Kasumi-1 (cell line): Measurements from ENCODE around the gene IL11.
"Not testable (repeated sequence)": the region's sequence is repeated elsewhere in the genome, so short reads cannot be mapped to it uniquely, and the experiment has no call there.

Source experiments
- DNase-seq, 2 experiments: peaks; one replicate each; lab custom pipeline; 2025; lab: John Stamatoyannopoulos, UW

Gene IL11

DNA sequence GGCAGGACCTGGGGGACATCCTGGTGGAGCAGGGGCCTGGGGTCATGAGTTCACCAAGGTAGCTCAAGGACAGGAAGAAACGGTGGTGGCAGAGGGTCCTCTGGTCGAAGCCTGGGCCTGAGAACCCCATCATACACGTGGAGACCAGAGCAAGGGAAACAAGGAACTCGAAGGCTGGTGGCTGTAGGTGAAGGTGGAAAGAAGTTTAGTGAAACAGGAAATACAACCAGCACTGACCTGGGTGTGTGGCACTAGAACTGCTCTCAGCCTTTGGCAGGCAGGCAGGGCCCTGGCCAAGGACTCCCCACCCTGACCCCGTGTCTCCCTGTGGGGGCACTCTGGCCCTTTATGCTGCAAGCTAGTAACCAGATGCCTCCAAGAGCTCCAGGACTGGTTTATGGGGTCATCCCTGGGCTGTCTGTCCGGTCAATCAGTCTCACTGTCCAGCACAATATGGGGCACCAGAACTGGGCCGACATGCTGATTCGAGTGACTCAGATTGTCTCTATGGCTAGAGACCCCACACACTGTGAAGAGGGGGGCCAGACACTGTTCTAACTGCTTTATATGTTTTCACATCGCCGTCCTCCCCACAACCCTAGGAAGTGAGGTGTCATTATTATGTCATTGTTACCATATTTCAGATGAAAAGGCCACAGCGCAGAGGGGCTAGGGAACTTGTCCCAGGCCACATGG is 19.5 kb downstream of the IL11 start:
- DNase-seq, result no peak

DNA sequence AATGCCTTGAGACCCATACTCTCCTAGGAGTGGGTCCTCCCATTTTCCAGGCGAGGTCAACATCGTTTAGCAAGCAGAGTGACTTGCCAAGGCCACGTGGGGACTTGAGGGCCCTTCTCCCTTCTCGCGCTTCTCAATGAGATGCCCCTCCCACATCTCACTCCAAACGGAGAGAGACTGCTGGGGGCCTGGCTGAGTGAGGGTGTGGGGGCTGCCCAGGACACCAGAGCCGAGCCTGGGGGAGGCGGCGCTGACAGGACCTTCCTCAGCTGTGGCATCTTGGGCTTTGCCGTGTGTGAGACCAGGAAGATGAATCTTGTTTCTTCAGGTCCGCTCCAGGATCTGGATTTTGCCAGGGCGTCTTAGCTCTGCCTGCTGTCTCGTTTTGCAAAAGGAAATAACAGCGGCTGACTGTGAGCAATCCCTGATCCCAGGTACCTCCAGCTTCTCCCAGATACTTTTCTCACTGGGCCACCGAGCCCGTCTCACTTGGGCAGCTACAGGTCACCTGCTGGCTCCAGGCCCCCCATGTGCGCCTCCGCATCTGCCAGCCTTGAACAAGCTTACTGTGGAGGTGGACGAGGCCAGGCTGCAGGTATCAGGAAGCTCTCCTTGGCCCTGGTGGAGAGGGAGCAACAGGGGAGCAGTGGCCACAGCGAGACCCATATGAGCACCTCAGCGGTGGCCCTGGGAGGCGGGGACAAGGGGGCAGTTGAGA is 21.8 kb downstream of the IL11 start:
- no peak for DNase-seq

DNA sequence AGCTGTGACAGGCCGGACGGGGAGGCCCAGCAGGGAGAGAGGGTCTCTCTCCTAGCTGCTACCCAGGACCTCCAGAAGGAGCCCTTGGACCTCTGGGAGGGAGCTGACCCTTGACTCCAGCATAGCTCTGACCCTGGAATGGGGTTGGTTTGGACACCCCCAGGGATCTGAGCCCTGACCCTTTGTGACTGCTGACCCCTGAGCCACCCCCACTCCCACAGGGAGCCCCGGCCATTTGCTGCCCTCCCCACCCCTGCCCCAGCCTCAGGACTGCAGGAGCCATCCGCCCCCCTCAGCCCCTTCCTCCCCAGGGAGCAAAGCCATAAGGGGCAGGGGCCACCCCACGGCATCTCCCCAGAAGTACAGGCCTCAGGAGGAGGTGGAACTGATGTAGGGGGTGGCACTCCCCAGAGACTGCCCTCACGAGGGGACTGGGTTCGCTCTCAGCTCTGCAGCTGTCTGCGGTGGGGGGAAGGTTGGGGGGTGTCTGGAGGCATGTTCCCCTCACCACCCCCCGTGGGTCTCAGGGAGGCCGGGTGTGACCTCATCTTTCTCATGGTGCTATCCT is 22.7 kb downstream of the IL11 start:
- no peak for DNase-seq

DNA sequence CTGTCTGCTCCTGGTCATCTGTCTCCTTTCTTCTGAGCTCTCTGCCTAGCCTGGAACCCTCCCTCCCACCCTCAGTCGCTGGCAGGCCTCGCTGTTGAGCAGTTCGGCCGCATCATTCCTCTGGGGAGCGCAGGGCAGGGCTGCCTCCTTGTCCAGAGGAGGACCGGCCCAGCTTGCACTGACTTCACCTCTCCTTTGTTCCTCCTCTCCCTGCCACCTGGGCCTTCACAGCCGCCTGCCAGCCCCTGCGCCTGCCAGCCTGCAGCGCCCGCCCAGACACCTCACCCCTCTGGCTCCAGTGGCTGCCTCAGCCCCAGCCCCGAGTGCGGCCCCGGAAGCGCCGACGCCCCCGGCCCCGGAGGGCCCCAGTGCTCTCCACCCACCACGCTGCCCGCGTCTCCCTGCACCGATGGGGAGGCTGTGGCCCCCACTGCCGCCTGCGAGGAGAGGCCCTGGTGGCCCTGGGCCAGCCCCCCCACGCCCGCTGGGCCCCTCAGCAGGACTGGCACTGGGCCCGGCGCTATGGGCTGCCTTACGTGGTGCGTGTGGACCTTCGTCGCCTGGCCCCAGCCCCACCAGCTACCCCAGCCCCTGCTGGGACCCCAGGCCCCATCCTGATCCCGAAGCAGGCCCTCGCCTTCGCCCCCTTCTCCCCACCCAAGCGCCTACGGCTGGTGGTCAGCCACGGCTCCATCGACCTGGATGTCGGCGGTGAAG is 23.4 kb downstream of the IL11 start:
- DNase-seq, result no peak

- no peak for DNase-seq
Measured at GRCh38 chr19:55345818-55346724, 24.2 kb downstream of the IL11 start.

- DNase-seq, result no peak
Measured at GRCh38 chr19:55345101-55345817, 25.0 kb downstream of the IL11 start.

GRCh38 chr19:55344444-55344843 is 25.8 kb downstream of the IL11 start:
- no peak for DNase-seq

DNA sequence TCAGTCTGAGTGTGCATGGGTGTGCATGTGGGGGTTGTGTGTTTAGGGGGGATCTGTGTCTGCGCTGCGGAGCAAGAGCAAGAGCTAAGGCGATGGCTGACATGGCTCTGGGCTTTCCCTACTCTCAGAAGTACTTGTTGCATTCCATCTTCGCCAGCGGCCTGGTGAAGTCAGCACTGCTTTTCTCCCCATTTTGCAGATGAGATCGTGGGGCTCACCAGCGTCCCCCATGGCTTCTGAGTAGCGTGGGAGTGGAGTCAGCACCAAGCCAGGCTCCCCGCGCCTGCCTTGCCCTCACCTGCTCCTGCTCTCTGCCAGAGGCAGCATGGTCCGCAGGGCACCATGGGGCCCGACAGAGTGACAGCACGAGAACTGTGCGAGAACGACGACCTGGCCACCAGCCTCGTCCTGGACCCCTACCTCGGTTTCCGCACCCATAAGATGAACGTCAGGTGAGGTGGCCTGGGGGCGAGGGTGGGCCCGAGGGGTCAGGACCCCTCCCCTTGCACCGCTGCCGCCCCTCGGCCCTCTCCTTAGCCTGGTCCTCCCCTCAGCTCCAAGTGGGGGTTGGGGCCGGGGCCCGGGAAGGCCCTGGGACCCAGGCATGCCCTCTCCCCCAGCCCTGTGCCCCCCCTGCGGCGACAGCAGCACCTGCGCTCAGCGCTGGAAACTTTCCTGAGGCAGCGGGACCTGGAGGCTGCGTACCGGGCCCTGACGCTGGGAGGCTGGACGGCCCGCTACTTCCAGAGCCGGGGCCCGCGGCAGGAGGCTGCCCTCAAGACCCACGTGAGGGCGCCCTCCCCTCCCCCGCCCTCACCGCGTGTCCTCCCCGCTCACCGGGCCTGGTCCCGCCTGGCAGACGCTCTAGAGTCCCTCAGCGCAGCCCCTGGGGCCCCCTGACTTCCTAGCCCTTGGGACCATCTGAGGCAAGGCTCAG is 28.4 kb downstream of the IL11 start:
- no peak for DNase-seq

GRCh38 chr19:55341171-55341588 is 29.1 kb downstream of the IL11 start:
- DNase-seq, result peak; percentile 43 to 50

- DNase-seq, result peak; percentile 29 to 50
Measured at GRCh38 chr19:55340784-55341147, 29.5 kb downstream of the IL11 start.

- DNase-seq, result peak in 1 of 2 experiments; percentile 33
Measured at GRCh38 chr19:55339889-55340783, 30.1 kb downstream of the IL11 start.

DNA sequence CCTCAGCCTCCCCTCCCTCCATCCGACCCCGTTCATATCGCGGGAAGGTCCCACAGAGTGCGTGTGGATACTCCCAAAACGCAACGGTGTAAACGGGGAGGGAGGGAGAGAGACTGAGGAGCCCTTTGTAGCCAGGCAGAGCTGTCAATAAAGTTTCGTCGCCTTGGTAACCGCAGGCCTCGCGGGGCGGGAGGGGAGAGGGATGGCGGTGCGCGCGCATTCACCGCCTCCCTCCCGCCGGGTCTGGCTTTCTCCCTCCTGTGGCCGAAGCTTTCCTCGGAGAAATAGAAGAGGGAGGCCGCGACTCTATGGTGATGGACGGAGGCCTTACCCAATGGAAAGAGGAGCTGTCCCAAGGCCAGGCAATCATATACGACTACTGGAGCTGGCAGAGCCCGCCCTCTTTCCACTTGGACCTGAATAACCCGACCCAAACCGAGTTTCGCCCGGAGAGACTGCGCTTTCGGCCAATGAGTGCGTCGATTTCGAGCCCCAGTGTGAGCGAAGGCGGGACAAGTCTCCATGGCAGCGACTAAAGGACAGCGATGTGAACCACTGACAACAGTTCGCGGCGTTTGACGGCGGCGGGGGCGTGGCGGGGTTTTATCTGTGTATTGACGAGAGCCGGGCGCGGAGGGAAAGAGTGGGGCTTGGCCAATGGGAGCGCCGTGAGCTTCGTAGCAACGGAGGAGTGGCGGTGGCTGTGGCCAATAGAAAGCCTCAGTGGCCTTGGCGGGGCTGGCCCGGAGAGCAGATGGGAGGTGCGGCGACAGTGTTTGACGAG is 31.0 kb downstream of the IL11 start, which contains the start of gene KMT5C:
KMT5C (plus strand) TSS at position 772 of the 784 bp plus-strand sequence. CDS start 2,061 bp downstream, outside the sequence.
- peak; percentile 100 for DNase-seq

GRCh38 chr19:55336101-55336500 is 34.2 kb downstream of the IL11 start:
- no peak for DNase-seq

DNA sequence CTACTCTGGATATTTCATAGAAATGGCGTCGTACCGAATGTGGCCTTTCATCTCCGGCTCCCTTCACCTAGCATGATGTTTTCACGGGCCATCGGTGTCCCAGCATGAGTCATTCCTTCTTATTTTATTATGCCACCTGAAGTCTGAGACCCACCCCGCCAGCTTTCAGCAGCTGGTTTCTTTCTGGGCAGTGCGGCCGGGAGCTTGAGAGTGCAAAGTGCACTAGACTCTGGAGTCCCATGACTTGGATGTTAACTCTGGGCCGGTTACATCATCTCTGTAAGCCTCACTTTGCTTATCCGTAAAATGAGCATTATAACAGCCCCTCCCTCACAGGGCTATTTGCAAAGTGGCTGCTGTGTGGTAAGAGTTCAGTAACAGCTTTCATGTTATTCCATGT is 36.4 kb downstream of the IL11 start:
- DNase-seq, result no peak

DNA sequence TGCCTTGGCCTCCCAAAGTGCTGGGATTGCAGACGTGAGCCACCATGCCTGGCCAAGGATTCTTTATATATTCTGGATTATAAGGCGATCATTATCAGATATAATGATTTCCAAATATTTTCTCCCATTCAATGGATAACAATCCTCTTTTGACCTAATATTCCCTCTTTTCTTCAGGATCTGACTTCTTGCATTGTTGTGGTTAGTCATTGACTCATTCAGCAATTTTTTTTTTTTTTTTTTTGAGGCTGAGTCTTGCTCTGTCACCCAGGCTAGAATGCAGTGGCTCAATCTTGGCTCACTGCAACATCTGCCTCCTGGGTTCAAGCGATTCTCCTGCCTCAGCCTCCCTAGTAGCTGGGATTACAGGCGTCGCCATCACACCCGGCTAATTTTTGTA is 40.5 kb downstream of the IL11 start:
- not testable (repeated sequence) for DNase-seq

DNA sequence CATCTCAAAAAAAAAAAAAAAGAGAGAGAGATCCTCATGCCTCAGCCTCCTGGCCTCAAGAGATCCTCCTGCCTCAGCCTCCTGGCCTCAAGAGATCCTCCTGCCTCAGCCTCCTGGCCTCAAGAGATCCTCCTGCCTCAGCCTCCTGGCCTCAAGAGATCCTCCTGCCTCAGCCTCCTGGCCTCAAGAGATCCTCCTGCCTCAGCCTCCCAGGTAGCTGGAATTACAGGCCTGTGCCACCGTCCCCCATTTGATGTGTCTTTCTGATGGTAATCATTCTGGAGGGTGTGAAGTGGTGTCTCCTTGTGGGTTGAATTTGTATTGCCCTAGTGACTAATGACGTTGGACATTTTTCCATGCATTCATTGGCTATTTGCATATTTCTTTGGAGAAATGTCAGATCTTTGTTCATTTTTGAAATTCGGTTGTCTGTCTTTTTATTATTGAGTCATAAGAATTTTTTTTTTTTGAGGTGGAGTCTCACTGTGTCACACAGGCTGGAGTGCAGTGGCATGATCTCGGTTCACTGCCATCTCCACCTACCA is 41.4 kb downstream of the IL11 start:
- DNase-seq, result peak; percentile 40 to 68

- no peak for DNase-seq
Measured at GRCh38 chr19:55325172-55325571, 45.1 kb downstream of the IL11 start, which contains the start of gene TMEM150B. TMEM150B (minus strand) TSS chr19:55325341; CDS start chr19:55321036, 4,305 bp downstream.
